Left lung (tissue), 10 donors: ENCODE results near the gene XAF1. TPM values are rescaled to one million over a fixed set of nuclear protein-coding genes. Genes with fewer than 3 reads are reported as not detected.

Source experiments
- ATAC-seq: fragments of 200-7000 bp; cut with Tn5 transposase; one replicate; pipeline ENCODE4 v1.9.1; 2020; ENCODE audit warnings: moderate library complexity
- DNase-seq, 4 donors: peaks; one replicate each; pipeline ENCODE4 v3.0.0-alpha.2; 2013 to 2020
- H3K27ac ChIP-seq, 2 donors: fragments of 200-600 bp; sonication (generic) in 1 of 2; one replicate each; pipeline versions ENCODE4 v1.5.0 to v1.8.0; 2020 to 2021
- H3K27me3 ChIP-seq, 2 donors: fragments of 200-600 bp; sonication (generic) in 1 of 2; one replicate each; pipeline versions ENCODE4 v1.5.0 to v1.8.0; 2020 to 2021
- H3K36me3 ChIP-seq, 2 donors: fragments of 200-600 bp; sonication (generic) in 1 of 2; one replicate each; pipeline versions ENCODE4 v1.5.0 to v1.8.0; 2020 to 2021
- H3K4me1 ChIP-seq, 2 donors: fragments of 200-600 bp; one replicate each; pipeline ENCODE4 v1.8.0; 2021
- H3K4me3 ChIP-seq, 2 donors: fragments of 200-600 bp; sonication (generic) in 1 of 2; one replicate each; pipeline versions ENCODE4 v1.5.0 to v1.8.0; 2020 to 2021; ENCODE audit warnings: mild to moderate bottlenecking in 1 of 2
- H3K9me3 ChIP-seq, 2 donors: fragments of 200-600 bp; sonication (generic) in 1 of 2; one replicate each; pipeline versions ENCODE4 v1.5.0 to v1.8.0; 2020 to 2021
- CTCF ChIP-seq, 2 donors: fragments of 200-600 bp; sonication (generic) in 1 of 2; IDR thresholded peaks; one replicate each; pipeline versions ENCODE4 v1.5.0 to v1.8.0; 2021; ENCODE audit warnings: antibody characterized with exemption in 2 of 2
- intact Hi-C, 2 donors: fragments of 100-400 bp; cut with DNase I; formaldehyde crosslinking; loops; one replicate each; pipeline versions ENCODE4 v1.11.2 to v1.14.2; 2022
- polyA plus RNA-seq, 6 donors: library from polyadenylated mRNA; unstranded; fragments of 120-200 nt; gene quantifications; one replicate each; pipeline ENCODE4 v1.2.1, GENCODE V29; 2013; ENCODE audit not compliant: insufficient read length in 6 of 6
- total RNA-seq, 2 donors: library from RNA; stranded (reverse); fragmentation: NEBNext Ultra II Directional; extraction: Animal tissue kit (Norgen Biotek cat#: 25700); gene quantifications; one replicate each; pipeline ENCODE4 v1.2.1, GENCODE V29; 2021
- donor health status: DM: no; HTN: yes; CAD: no.
- donor health status: DM: no; HTN: no; CAD: no.

XAF1 gene
- total and polyA plus RNA-seq, 8 donors = 19.8 to 63.0 (median 30.3) TPM

- ATAC-seq = peak; percentile 71
- peak in 3 of 4 donors; percentile 23 to 62 (median 58) for DNase-seq
- Histone ChIP-seq H3K27me3 (no peaks in the 10 kb centered on the region), H3K27ac (peak overlapping the region; percentile 81 to 85), H3K4me1 (peaks cover 12 to 54% of the 10 kb centered on the region in 2 donors), H3K36me3 (no peaks in the 10 kb centered on the region), H3K4me3 (no peak overlapping the region), H3K9me3 (no peaks in the 10 kb centered on the region)
- intact Hi-C loops = no loop called here
- TF ChIP-seq CTCF (IDR thresholded peaks at IDR 0.05) = no peak
Observed at GRCh38 chr17:6752068-6752909, 3.6 kb upstream of the XAF1 start.

- no peaks in the 10 kb centered on the region for H3K9me3 ChIP-seq
- H3K27me3 ChIP-seq = no peaks in the 10 kb centered on the region
- DNase-seq (peak in 3 of 4 donors; percentile 42 to 68 (median 63)), ATAC-seq (peak; percentile 57)
- H3K36me3 ChIP-seq = no peaks in the 10 kb centered on the region
- no peak overlapping the region for H3K4me3 ChIP-seq
- H3K27ac ChIP-seq = peak overlapping the region; percentile 81 to 85
- no peak for TF ChIP-seq CTCF (IDR thresholded peaks at IDR 0.05)
- intact Hi-C loops = no loop called here
- H3K4me1 ChIP-seq = peaks cover 12 to 61% of the 10 kb centered on the region in 2 donors
Observed at GRCh38 chr17:6753006-6753445, 2.8 kb upstream of the XAF1 start.

- no peak overlapping the region for H3K4me3 ChIP-seq
- no peak for ATAC-seq
- intact Hi-C loops = no loop called here
- no peaks in the 10 kb centered on the region for H3K9me3 ChIP-seq
- H3K27ac ChIP-seq = peak overlapping the region; percentile 81 to 85
- peaks cover 12 to 64% of the 10 kb centered on the region in 2 donors for H3K4me1 ChIP-seq
- DNase-seq = no peak
- H3K27me3 ChIP-seq = no peaks in the 10 kb centered on the region
- TF ChIP-seq CTCF (IDR thresholded peaks at IDR 0.05) = no peak
- peaks cover 0 to under 1% of the 10 kb centered on the region in 2 donors for H3K36me3 ChIP-seq
Observed at GRCh38 chr17:6753546-6753945, 2.3 kb upstream of the XAF1 start.

GRCh38 chr17:6755281-6755680 is 565 bp upstream of the XAF1 start:
- intact Hi-C loops = no loop called here
- ATAC-seq = peak; percentile 21
- Histone ChIP-seq H3K9me3 (no peaks in the 10 kb centered on the region), H3K27ac (peak overlapping the region; percentile 85 to 91), H3K36me3 (peaks cover 0 to 18% of the 10 kb centered on the region in 2 donors), H3K27me3 (no peaks in the 10 kb centered on the region), H3K4me3 (peak overlapping the region; percentile 39 to 68), H3K4me1 (peaks cover 12 to 68% of the 10 kb centered on the region in 2 donors)
- no peak for TF ChIP-seq CTCF (IDR thresholded peaks at IDR 0.05)
- DNase-seq = peak in 3 of 4 donors; percentile 26 to 57 (median 50)

- DNase-seq (peak in 1 of 4 donors; percentile 78), ATAC-seq (no peak)
- TF ChIP-seq CTCF (IDR thresholded peaks at IDR 0.05) = no peak
- intact Hi-C loops = no loop called here
- H3K9me3 ChIP-seq = no peaks in the 10 kb centered on the region
- peaks cover 0 to 31% of the 10 kb centered on the region in 2 donors for H3K36me3 ChIP-seq
- H3K27ac ChIP-seq = peak overlapping the region; percentile 85 to 91
- H3K4me3 ChIP-seq = peak overlapping the region; percentile 39 to 68
- peaks cover 12 to 67% of the 10 kb centered on the region in 2 donors for H3K4me1 ChIP-seq
- no peaks in the 10 kb centered on the region for H3K27me3 ChIP-seq
Observed at GRCh38 chr17:6756425-6757031, 682 bp downstream of the XAF1 start.
